Activated gamma-delta T cell treated with Interleukin-2 at 50 U/mL for 16 hours (primary cell): Measurements from ENCODE around the gene CHCHD10.

Source experiments
- DNase-seq: peaks from one replicate; pipeline ENCODE4 v3.0.0-alpha.2; 2020

CHCHD10 gene

DNA sequence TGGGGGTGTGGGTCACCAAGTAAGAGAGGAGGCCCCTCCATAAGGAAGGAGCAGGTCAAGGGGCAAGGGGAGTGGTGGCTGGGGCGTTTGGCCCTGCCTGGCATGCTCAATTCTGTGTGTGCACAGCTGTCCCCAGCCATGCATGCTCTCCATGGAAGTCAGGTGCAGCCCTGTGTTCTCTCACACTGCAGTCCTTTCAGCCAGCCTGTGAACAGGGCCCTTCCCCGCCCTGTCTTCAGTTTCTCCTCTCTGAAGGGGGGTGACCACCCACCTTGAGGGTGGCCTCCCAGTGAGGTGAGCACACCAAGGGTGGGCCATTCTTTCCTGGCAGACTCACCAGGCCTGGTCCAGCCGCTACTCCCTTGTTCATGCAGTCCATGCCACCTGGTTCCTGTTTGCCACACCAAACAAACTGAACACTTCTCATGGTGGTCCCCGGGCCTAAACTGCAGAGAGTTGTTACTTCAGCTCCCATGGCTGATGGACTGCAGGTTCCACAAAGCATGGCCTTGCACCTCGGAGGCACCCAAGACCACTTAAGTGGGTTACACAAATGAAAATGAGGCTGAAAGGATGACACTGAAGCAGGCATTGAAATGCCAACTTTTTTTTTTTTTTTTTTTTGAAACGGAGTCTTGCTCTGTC is 1.7 kb upstream of the CHCHD10 start:
- no peak for DNase-seq

DNA sequence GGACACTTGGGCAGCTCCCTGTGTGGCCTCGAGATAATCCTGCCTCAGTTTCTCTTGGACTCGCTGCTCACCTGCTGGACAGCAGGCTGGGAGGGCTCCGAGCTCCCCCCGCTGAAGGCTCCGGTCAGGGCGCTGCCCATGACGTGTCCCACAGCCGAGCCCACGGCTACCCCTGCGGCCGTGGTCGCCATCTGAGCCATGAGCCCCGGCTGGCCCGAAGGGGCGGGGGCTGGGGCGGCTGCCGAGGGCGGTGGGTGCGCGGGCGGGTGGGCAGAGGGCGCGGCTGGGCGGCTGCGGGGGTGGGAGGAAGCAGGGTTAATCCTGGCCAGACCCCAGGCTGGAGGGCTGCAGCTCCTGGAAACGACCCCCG is 484 bp downstream of the CHCHD10 start:
- DNase-seq = no peak

DNA sequence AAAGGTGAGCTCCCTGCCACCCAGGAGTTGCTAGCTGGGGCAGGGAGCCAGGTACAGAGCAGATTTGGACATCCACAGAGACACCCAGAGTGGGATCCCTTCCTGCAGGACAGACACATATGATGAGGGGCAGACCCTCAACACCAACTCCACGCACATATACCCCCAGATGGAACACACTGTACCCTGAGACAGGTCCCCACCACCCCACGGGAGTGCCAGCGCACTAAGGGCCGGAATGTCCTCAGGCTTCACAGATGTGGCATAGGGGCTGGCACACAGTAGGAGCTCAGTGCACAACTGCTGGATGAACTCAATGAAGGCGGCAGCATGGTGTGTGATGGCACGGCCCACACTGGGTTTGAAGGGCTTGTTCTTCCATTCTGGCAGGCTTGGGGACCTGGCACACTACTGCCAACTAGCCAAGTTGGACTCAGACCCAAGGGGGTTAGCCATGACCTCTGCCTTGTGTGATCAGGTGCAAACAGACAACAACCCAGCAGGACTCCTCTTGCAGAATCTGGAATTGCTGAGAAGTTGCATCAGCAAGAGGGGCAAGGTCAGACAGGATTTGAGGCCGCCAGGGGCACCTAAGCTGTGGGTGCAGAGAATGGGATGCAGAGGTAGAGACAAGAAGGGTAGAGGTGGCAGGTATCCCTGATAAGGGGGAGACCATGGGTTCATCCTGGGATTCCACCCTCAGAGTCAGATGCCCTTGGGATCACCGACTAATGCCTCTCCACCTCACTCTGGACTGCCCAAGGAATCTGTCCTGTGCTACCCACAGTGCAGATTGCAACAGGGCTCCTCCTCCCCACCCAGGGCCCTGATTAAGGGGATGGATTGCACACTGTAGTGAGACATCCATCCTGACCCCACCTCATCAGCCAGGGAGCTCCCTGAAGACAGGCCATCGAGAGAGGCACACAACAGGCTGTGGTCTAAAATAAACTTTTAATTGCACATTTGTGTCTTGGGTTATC is 2.6 kb downstream of the CHCHD10 start:
- DNase-seq = no peak

DNA sequence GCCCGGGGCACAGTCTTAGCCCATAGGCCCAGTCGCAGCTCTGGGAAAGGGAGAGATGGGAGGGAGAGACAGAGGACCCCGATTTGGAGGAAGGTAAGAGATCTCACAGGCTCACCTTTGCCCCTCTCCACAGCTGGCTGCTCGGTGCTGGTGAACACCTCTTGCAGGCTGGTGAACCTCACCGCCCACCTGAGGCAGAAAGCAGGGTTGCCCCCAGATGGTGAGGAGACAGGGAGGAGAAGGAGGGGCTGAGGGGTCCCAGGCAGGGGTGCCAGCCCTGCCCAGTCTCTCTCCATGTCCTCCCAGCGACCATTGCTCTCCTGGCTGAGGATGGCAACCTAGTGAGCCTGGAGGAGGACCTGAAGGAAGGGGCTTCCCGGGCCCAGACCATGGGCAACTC is 3.8 kb downstream of the CHCHD10 start:
- no peak for DNase-seq

DNA sequence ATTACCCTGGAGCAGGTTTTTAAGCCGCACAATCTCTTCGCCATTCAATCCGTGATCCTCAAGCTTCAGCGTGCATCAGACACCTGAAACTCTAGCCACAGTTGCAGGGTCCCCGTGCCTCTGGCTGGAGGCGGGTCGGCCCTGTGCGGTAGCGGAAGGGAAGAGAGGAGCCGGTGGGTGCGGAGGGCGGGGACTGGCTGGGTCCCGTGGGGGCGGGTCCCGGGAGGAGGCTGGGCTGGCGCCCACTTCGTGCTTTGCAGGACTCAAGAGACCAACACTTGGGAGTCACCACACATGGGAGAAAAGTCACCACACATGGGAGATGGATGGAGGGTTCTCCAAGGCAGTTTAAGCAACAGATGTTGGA is 4.2 kb downstream of the CHCHD10 start:
- peak; percentile 57 for DNase-seq

DNA sequence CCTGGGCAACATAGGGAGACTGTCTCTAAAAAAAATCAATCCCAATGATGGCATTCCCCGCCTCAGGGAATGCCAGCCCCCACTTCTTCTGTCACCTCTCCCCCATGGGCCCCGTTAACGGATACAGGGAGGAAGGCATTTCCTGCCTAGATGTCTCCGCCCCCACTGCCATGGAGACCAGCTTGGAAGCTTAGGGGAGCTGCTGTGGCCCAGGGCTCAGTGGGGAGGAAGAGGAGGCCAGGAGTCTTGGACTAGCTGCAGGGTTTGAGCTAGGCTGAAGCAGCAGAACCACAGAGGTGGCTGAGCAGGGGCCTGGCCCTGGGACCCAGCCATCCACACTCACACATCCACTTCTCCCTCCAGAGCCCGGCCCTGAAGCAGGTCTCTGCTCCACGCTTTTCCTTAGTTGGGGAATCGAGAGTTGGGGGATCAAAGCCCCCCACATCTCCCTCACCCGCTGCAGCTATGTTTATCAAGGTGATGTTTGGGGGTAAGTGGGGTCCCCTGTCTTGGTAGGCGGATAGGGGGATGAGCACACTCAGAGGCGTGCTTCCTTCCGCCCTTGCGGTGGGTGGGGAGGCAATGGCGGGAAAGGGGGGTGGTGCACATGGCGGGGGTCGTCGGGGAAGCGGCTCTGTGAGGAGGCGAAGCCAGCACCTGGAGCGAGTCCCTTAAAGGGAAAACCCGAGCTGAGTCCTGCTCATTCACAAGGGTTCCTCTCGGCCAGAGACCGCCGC is 4.8 kb downstream of the CHCHD10 start, which contains the start of gene C22orf15:
TSS of gene C22orf15 (plus strand) at position 149 of the 737 bp plus-strand sequence. CDS start at position 466, 317 bp downstream.
- DNase-seq = peak; percentile 19

DNA sequence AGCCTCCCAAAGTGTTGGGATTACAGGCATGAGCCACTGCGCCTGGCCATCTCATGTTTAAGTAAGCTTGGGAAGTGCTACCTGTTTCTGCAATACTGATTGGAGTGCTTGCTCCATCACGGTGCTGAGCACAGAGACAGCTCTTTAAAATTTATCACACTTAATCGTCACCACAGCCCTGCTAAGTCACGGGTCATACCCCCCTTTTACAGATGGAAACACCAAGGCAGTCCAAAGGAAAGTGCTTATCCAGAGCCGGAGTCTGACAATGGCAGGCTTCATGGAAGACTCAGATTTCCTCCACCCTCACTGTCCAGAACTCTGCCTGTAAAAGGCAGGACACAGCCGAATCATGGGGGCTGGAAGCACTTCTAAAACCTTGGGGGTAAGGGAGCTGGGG is 7.7 kb downstream of the CHCHD10 start:
- DNase-seq = no peak

DNA sequence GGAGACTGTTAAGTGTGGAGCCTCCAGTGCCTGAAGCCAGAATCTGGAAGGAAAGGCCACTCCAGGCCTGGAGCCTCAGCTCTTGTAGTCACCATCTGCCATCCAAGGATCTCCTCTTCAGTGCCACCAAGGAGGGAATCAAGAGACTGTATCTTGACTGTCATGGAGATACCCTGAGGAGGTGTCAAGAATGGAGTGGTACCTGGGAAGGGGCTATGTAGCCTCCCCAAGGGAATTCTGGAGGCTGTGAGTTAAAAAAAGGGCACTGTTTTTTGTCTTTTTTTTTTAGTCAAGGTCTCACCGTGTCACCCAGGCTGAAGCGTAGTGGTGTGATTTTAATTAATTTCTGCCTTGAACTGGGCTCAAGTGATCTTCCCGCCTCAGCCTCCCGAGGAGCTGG is 8.2 kb downstream of the CHCHD10 start:
- DNase-seq = no peak

DNA sequence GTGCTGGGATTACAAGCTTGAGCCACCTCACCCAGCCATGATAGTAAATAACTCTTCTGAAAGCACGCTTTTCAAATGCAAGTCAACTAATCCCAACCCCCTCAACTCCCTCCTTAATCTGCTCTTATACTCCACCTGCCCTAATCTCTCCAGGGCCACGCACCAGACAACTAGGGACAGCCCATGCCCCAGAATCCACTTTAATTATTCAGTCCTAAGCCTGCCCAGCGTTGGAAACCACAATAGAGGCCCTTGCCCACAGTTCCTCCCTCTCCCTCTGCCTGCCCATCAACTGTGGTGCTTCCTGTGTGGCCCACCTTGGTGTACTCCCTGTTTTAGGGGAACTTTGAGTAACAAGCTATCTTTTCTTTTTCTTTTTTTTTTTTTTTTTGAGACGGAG is 10.9 kb downstream of the CHCHD10 start:
- DNase-seq = no peak

DNA sequence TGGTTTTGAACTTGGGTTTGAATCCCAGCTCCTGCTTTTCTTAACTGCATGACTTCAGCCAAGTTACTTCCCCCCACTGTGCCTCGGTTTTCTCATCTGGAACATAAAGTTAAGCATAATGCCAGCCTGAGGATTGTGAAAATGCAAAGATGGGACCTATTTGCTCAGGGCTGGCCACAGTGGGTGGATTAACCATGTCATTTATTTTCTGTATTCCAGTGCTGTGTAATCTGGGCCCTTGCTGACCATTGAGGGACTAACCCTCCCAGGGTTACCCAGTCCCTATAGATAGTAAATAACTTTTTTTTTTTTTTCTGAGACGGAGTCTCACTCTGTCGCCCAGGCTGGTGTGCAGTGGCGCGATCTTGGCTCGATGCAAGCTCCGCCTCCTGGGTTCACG is 12.1 kb downstream of the CHCHD10 start:
- DNase-seq = no peak

DNA sequence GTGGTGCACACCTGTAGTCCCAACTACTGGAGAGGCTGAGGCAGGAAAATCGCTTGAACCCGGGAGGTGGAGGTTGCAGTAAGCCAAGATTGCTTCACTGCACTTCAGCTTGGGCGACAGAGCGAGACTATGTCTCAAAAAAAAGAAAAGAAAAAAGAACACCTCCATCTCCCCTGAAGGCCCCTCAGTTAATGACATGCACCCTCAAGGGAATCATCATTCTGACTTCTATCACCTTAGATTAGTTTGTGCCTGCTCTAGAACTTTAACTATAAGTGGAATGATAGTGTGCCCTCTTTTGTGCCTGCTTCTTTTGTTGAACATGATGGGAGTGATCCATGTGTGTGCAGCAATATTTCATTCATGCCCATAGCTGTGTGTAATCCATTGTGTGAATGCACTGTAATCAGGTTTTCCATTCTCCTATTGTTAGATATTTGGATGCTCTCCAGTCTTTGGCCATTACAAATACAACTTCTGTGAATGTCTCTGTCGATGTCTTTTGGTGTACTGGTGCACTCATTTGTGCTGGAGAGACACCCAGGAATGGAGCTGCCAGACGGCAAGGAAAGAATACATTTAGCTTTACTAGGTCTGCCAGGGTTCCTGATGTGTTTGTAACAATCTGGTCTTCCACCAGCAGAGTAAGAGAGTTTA is 12.7 kb downstream of the CHCHD10 start:
- no peak for DNase-seq

DNA sequence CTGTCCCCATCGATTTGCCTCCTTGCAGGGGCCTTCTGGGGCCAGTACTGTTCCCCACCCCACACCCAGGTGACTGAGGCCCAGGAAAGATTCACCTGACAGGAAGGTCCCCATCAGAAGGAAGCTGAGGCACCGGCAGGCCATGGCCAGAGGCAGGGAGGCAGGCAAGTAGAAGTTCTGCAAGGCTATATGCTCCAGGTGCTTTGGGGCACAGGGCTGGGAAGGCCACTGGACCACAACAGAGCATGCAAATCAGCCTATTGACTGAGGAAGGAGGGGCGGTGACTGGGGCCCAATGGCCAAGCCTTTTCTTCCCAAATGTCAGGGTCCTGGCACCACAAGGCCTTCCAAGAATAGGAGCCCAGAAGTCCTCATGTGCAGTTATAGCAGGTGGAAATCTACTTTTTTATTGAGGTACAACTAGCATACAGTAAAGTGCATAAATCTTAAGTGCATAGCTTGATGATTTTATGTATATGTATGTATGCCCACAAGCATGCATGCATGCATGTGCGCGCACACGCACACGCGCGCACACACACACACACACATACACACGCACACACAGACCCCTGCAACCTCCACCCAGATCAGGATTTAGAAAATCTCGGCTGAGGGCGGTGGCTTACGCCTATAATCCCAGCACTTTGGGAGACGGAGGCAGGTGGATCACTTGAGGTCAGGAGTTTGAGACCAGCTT is 13.4 kb downstream of the CHCHD10 start, which contains the start of gene VPREB3:
TSS of gene VPREB3 (minus strand) at position 206 of the 700 bp plus-strand sequence. CDS start at position 144, 62 bp downstream.
- no peak for DNase-seq

DNA sequence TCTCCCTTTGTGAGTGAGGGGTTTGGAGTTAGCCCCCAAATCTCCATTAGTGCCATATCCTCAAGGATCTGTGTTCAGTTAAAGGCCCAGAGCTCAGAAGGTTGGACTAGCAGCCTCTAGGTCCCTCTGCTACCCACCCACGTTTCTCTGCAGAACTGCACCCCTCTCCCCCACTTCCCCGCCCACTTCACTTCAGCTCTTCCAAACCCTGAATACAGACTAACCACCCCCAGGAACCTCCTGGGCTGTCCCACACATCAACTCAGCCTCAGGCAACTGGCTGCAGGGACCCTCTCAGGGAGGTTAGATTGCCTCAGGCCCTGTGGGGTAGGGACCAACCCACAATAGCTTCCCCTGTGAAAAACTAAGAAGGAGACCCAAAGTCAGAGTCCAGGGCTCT is 14.4 kb downstream of the CHCHD10 start:
- DNase-seq = no peak

DNA sequence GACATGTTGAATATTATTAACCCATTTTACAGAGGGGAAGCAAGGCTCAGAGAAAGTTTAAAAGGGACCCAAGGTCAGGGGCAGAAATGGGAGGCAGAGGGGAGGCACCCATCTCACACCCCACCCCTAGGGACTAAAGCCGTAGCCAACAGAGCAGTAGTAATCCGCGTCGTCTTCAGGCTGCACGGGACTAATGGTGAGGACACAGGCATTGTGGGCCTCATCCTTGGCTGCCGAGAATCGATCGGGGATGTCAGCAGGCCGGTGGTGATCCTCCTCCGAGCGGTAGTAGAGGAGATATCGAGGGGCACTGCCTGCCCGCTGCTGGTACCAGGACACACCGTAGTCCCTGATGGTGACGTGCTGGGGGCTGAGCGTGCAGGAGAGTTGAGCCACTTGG is 15.0 kb downstream of the CHCHD10 start:
- no peak for DNase-seq

DNA sequence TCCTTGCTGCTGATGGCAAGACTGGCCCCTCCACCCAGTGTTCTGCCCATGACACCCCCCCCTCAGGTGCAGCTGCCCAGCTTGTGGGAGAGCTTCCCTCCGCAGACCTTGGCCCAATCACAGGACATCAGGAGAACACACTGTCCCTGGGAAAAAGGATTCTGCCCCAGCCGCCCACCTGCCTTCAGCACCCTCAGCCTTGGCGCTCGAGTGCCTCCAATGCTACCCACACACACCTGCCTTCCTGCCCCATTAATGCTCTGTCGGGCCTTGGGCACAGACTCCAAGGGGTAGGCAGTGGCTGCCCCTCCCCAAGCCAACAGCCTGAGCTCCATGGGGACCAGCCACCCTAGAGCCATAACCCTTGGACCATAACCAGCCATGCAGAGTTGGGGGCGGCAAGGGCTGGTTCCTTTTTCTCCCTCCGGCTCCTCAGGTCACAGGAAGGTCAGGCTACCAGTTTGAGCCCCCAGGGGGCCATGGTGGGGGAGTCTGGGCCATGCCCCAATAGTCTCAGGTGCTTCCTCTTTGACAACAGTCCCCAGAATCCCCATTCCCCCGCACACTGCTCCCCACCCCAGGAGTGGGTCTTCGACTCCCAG is 15.6 kb downstream of the CHCHD10 start:
- no peak for DNase-seq

DNA sequence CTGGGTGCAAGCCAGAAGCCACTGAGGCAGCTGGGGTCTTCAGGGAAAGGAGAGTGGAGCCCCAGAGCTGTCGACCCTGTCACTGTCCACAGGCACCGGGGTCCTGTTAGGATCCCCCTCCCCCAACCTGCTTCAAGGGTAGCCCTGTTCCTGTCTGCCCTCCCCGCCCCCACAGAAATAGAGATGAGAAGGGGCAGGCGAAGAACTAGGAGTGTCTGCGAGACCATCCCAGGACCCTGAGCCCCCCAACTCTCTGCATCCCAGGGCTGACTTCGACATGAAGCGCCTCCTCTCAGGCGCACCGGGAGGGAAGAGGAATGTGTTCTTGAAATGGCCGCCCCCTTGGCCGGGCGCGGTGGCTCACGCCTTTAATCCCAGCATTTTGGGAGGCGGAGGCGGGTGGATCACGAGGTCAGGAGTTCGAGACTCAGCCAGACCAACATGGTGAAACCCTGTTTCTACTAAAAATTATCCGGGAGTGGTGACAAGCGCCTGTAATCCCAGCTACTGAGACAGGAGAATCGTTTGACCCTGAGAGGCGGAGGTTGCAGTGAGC is 16.3 kb downstream of the CHCHD10 start:
- no peak for DNase-seq

DNA sequence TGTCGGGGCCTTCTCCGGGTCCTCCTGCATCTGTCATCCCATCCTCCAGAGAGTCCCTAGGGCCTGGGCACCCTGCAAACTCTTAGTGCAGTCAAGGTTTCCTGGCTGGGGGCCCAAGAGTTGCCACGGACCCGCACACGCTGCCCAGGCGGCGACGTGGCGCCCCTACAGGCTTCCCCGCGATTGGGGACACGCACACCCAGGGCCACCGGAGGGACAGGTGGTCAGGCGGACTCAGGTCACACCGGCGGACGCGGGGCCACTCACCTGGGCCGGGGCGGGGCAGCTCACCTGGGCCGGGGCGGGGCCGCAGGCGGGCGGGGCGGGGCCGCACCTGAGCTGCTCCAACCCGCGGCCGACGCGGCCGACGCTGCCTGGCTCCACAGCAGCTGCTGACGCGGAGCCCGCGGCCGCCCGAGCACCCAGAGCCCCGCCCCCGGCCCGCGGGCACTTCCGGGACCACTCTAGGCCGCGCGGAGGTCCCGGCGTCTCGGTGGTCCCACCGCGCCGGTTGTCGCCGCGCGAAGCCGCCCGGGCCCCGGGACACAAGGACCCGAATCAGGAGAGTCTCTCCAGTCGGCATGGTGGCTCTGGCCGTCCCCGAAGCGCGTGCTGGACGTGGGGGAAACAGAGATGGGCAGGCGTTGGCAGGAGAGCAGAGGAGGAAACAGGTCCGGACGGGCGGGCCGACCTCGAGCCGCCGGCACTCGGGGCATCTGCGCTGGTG is 16.9 kb downstream of the CHCHD10 start, which contains the start of gene ZNF70:
TSS of gene ZNF70 (minus strand) at position 399 of the 727 bp plus-strand sequence. CDS start 5,972 bp downstream, outside the sequence.
- DNase-seq = peak; percentile 85

DNA sequence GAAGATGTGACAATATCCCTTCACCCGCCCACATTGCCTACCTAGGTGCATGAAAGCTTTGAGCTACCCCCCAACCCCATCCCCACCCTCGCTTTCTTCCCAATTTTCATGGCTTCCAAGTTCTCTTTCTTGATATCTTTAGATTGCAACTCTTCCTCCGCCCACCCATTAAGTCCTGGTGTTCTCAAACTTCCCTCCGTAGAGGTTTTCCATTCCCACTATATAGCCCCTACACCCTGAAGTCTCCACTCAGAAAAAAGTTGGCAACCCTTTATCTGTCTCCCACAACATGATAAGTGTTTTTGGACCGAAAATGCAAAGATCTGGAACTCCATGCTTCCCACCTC is 17.4 kb downstream of the CHCHD10 start:
- no peak for DNase-seq

DNA sequence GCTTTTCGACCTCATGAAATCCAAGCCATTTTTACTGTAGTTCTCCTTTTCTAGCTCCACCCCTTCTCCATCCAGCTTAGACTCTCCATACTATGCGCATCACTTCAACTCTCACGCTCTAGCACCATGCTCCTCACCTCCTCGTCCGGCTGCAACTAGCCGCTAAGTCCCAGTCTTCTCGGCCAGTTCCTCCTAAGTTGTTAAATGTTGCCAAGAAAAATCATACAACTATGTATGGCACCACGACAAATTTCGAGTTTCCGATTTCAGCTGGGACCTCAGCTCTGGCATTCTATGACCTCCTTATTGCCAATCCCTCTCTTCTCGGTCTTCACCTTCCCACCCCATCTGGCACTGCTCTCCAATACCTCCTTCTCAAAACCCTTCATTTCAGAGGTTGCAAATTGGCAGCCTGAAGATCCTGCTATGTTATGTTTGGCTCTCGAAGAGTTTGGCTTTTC is 17.9 kb downstream of the CHCHD10 start:
- no peak for DNase-seq

DNA sequence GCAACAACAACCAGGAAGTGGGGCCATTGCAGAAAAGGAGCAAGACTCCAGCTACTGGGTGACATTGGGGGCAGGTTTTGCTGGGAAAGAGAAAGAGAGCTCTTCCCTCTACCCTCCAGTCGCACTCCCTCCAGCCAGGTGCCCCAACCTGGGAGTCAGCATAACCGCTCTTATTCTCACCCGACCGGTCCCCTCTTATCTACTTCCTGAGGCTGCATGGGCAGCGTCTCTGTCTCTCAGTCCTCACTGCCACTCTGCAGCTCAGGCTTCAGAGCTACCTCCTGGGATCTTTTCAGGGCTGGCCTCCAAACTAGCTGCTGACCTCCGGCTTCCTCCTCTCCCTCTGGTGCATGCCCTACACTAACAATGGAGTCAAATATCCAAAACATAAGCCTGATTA is 22.0 kb downstream of the CHCHD10 start:
- DNase-seq = no peak

DNA sequence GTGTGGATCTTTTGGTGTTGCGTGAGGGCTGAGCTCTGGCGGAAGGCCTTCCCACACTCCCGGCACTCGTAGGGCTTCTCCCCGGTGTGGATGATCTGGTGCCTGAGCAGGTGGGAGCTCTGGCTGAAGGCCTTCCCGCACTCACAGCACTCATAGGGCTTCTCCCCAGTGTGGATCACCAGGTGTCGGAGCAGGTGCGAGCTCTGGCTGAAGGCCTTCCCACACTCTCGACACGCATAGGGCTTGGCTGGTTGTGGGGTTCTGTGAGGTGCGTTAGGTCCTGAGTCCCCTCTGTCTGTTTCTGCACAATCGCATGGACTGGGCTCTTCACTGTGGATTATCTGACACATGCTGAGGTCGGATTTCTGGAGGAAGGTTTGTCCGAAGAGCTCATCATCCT is 23.3 kb downstream of the CHCHD10 start:
- DNase-seq = no peak
